HCT116 (cell line): ENCODE measurements around the gene CCDC198.

ENCODE experiments used
- CBX3 ChIP-seq: IDR thresholded peaks from 2 replicates; pipeline ENCODE4 v1.6.1; 2012; ENCODE audit warnings: low read depth
- ELF1 ChIP-seq: IDR thresholded peaks from 2 replicates; pipeline ENCODE4 v1.6.1; 2012; ENCODE audit warnings: low read depth, borderline replicate concordance
- EZH2 ChIP-seq: fragments of 200-600 bp; sonication (generic); IDR thresholded peaks from 2 replicates; pipeline ENCODE4 v1.6.1; 2017; ENCODE audit warnings: antibody characterized with exemption, mixed run types
- POLR2A ChIP-seq: IDR thresholded peaks from 2 replicates; pipeline ENCODE4 v1.7.0; 2011; ENCODE audit warnings: borderline replicate concordance; ENCODE audit not compliant: insufficient read depth, insufficient read length; ENCODE audit errors: extremely low read depth
- POLR2AphosphoS5 ChIP-seq: IDR thresholded peaks from 2 replicates; pipeline ENCODE4 v1.6.1; 2011; ENCODE audit warnings: mild to moderate bottlenecking, low read depth, low read length, moderate library complexity
- SIN3A ChIP-seq: IDR thresholded peaks from 2 replicates; pipeline ENCODE4 v1.6.1; 2012; ENCODE audit warnings: low read depth
- YY1 ChIP-seq: IDR thresholded peaks from 2 replicates; pipeline ENCODE4 v1.6.1; 2011; ENCODE audit warnings: low read length, low read depth, moderate library complexity, mild to moderate bottlenecking; ENCODE audit not compliant: insufficient replicate concordance; ENCODE audit errors: extremely low read depth
- ZFX ChIP-seq: fragments of 450-650 bp; IDR thresholded peaks from 2 replicates; pipeline ENCODE4 v1.6.1; 2017
- ZNF274 ChIP-seq: fragments of 200-500 bp; sonication (Bioruptor generic); IDR thresholded peaks from 2 replicates; pipeline ENCODE4 v1.6.1; 2014; ENCODE audit warnings: mild to moderate bottlenecking, low read depth, low read length, inconsistent platforms
- TF ChIP-seq, protein P1 (sequence below), 3 experiments: fragments of 200-600 bp in 1 of 3; sonication (generic) in 1 of 3; IDR thresholded peaks in 2 of 3; conservative IDR thresholded peaks in 1 of 3; 2 replicates each; pipeline ENCODE4 v1.5.1; 2012 to 2017; ENCODE audit warnings: low read depth in 2 of 3, low read length in 2 of 3, antibody characterized with exemption in 1 of 3, borderline replicate concordance in 1 of 3, control low read depth in 1 of 3, mild to moderate bottlenecking in 1 of 3, mixed read lengths in 1 of 3, mixed run types in 1 of 3, moderate library complexity in 1 of 3; ENCODE audit not compliant: insufficient read depth in 1 of 3
- TF ChIP-seq, protein P2 (sequence below): IDR thresholded peaks from 2 replicates; pipeline ENCODE4 v1.6.1; 2012

DNA sequence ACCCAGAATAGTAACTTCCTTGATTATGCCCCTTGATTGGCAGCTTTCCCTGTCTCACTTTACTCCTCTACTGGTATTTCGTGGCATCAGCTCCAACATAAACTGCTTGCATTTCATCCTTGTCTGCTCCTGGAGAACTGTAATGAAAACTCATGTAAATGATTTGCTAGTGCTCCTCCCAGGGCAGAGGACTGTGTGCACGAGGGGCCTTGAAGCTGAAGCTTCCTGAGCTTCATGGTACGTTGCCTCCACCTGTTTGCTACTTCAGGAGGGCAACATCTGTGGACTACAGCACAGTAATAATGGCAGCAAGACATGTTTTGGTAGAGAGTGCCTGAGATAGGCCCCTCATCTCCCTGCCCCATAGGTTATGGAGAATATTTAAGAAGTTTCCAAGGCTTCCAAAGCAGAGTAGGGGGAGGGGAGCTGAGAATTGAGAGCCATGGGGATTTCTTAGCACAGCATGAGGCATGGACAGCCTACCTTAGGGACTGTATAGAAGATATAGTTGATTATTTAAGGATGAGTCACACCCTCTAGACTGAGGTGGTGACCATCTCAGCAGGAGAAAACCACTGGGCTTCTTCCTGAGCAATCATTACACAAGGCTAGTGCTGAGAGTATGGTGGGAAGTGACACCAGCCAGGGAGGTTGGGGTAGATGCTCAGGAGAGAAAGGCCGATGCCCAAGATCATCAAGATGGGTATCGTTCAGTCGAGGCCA lies 29.5 kb downstream of the CCDC198 start:
- no peak for TF ChIP-seq SIN3A
- TF ChIP-seq, protein P1, sequence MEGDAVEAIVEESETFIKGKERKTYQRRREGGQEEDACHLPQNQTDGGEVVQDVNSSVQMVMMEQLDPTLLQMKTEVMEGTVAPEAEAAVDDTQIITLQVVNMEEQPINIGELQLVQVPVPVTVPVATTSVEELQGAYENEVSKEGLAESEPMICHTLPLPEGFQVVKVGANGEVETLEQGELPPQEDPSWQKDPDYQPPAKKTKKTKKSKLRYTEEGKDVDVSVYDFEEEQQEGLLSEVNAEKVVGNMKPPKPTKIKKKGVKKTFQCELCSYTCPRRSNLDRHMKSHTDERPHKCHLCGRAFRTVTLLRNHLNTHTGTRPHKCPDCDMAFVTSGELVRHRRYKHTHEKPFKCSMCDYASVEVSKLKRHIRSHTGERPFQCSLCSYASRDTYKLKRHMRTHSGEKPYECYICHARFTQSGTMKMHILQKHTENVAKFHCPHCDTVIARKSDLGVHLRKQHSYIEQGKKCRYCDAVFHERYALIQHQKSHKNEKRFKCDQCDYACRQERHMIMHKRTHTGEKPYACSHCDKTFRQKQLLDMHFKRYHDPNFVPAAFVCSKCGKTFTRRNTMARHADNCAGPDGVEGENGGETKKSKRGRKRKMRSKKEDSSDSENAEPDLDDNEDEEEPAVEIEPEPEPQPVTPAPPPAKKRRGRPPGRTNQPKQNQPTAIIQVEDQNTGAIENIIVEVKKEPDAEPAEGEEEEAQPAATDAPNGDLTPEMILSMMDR (IDR thresholded peaks at IDR 0.05 in 2 of 3, conservative IDR thresholded peaks at IDR 0.05 in 1 of 3; ENCODE audit: borderline replicate concordance in 1 of 3, insufficient read depth in 1 of 3, low read depth in 2 of 3, low read length in 2 of 3) = no peak
- TF ChIP-seq CBX3 = no peak
- TF ChIP-seq POLR2A = no peak
- no peak for TF ChIP-seq POLR2AphosphoS5
- no peak for TF ChIP-seq EZH2
- TF ChIP-seq ZFX = no peak
- TF ChIP-seq ZNF274 = no peak
- no peak for TF ChIP-seq YY1
- TF ChIP-seq ELF1 = no peak
- TF ChIP-seq, protein P2, sequence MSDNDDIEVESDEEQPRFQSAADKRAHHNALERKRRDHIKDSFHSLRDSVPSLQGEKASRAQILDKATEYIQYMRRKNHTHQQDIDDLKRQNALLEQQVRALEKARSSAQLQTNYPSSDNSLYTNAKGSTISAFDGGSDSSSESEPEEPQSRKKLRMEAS = no peak
